ENCODE data around the gene TMPRSS2. TPM values are rescaled to one million over a fixed set of nuclear protein-coding genes. Genes with fewer than 3 reads are reported as not detected.

Gene TMPRSS2
- total RNA-seq, 2 experiments from 2014 or later = not detected

DNA sequence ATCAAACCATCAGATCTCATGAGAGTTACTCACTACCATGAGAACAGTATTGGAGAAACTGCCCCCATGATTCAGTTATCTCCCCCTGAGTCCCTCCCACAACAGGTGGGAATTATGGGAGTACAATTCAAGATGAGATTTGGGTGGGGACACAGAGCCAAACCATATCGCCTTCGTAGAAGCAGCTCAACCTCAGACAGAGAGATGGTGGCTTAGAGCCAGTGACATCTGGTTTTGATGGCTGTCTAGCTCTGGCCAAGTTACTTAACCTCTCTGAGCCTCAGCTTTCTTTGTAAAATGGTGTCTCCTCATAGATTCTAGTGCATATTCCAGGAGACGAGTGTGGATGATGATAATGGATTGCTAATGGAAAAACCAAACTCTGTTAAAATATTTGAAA lies 54.8 kb downstream of the TMPRSS2 start:
- H3K27ac Mint-ChIP-seq = no peak overlapping the region
- intact Hi-C loops (cut with micrococcal nuclease) = no loop called here
- no peak for DNase-seq
- ChIA-PET CTCF (interaction anchor here (2.0 kb wide), 1 partner anchor 170 kb away, joined by 6 read pairs; no protein-coding TSS in a partner anchor), POLR2A (no interaction called here)
- peaks cover 19% of the 10 kb centered on the region for H3K36me3 Mint-ChIP-seq
- H3K4me1 Mint-ChIP-seq (ENCODE audit: low read depth) = no peaks in the 10 kb centered on the region
- H3K4me3 Mint-ChIP-seq = no peak overlapping the region
- no peaks in the 10 kb centered on the region for H3K9me3 Mint-ChIP-seq
- H3K27me3 Mint-ChIP-seq = no peaks in the 10 kb centered on the region

DNA sequence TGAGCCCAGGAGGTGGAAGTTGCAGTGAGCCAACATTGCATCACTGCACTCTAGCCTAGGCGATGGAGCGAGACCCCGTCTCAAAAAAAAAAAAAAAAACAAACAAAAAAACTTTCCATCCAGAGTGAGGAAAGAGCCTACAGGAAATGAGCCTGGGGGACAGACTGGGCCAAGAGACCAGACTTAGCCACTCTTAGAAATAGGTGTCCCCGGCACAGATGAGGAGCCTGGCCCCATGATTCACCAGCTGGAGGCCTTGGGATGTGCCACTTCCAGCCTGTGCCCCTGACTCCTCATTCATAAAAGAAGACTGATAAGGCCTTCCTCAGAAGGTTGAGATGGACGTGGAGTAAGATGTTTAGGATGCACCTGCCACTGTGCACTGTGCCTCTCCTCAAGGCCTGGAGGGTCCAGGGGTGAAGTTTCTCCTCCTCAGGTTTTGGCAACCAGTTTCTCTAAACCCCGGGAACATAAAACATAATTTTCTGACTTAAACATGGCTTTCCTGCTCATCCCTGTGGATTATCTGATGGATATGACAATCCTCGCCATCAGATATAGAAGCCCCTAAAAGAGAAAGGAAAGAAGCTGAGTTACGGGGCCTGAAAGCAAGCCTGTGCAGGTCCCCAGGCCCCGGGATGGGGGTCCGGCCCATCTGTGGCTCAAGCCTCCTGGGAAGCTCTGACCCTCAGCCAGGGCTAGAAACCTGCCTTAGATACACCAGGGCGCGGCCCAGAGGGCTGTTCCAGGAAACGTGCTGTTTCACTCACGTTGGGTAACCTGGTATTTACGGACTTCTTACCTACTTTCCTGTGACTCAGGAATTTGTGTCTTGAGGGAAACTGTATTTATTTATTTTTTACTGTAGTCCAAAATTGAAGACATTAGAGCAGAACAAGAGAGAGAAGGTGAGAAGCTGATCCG lies 55.9 kb downstream of the TMPRSS2 start:
- Mint-ChIP-seq H3K4me3 (no peak overlapping the region), H3K9me3 (no peaks in the 10 kb centered on the region), H3K27me3 (no peaks in the 10 kb centered on the region), H3K27ac (no peak overlapping the region), H3K36me3 (peaks cover 22% of the 10 kb centered on the region), H3K4me1 (ENCODE audit: low read depth) (no peaks in the 10 kb centered on the region)
- ChIA-PET CTCF (interaction anchor here (1.1 to 2.0 kb wide), 2 partner anchors 9 to 169 kb away, joined by 3 to 6 read pairs; no protein-coding TSS in a partner anchor), POLR2A (no interaction called here)
- intact Hi-C loops (cut with micrococcal nuclease) = no loop called here
- DNase-seq = no peak

- ChIA-PET CTCF (interaction anchor here (2.0 kb wide), 1 partner anchor 166 kb away, joined by 9 read pairs; no protein-coding TSS in a partner anchor), POLR2A (no interaction called here)
- no peak overlapping the region for H3K27ac Mint-ChIP-seq
- H3K4me3 Mint-ChIP-seq = no peak overlapping the region
- intact Hi-C loops (cut with micrococcal nuclease) = no loop called here
- H3K4me1 Mint-ChIP-seq (ENCODE audit: low read depth) = no peaks in the 10 kb centered on the region
- no peaks in the 10 kb centered on the region for H3K27me3 Mint-ChIP-seq
- H3K9me3 Mint-ChIP-seq = no peaks in the 10 kb centered on the region
- H3K36me3 Mint-ChIP-seq = peaks cover 38% of the 10 kb centered on the region
- no peak for DNase-seq
Measured at GRCh38 chr21:41449613-41450012, 58.3 kb downstream of the TMPRSS2 start.

GRCh38 chr21:41447356-41447755 lies 60.6 kb downstream of the TMPRSS2 start:
- Mint-ChIP-seq H3K4me3 (no peak overlapping the region), H3K27ac (no peak overlapping the region)

DNA sequence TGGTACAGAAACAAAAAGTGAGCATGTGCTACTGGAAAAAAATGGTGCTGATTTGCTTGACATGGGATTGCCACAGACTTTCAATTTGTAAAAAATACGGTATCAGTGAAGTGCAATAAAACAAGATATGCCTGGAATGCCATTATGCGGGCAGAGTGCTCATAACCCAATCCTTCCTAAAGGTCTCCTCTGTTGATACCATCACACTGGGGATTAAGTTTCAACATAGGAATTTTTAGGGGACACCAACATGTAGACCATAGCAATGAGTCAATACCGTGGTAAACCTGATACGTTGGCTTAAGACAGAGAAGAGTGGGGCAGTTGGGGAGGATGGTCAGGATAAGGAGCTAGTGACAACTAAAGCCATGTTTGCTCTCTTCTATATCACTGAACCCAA lies 61.4 kb downstream of the TMPRSS2 start:
- Mint-ChIP-seq H3K9me3 (no peaks in the 10 kb centered on the region), H3K4me3 (no peak overlapping the region), H3K36me3 (peaks cover 49% of the 10 kb centered on the region), H3K27me3 (no peaks in the 10 kb centered on the region), H3K4me1 (ENCODE audit: low read depth) (no peaks in the 10 kb centered on the region), H3K27ac (no peak overlapping the region)
- DNase-seq = no peak
- CTCF ChIA-PET = interaction anchor here (1.3 kb wide), 1 partner anchor 163 kb away, joined by 3 read pairs; no protein-coding TSS in a partner anchor
- intact Hi-C loops (cut with micrococcal nuclease) = no loop called here
- POLR2A ChIA-PET = no interaction called here

More at GRCh38 chr21:41447356-41447755, 60.6 kb downstream of the TMPRSS2 start:
- Mint-ChIP-seq H3K27me3 (no peaks in the 10 kb centered on the region), H3K36me3 (peaks cover 45% of the 10 kb centered on the region), H3K4me1 (ENCODE audit: low read depth) (no peaks in the 10 kb centered on the region), H3K9me3 (no peaks in the 10 kb centered on the region)
- DNase-seq = no peak
- POLR2A ChIA-PET = no interaction called here
- CTCF ChIA-PET = no interaction called here
- intact Hi-C loops (cut with micrococcal nuclease) = no loop called here

DNA sequence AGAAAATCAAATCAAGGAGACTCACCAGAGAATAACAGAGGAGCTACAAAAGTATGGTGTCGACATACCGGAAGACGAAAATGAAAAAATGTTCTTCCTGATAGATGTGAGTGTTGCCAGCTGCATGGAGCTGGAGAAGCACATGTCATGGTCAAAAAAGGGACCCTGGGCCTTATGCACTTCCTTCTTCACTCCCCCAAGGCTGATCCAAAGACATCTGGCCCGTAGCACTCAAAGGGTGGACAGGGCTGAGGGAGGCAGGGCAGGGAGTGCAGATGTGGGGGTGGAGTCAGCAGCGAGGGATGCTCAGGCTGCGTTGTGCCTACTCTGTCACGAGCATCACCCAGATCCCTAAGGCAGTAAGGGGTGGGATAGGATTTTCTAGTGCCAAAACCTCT lies 62.5 kb downstream of the TMPRSS2 start:
- intact Hi-C loops (cut with micrococcal nuclease) = no loop called here
- Mint-ChIP-seq H3K4me3 (no peak overlapping the region), H3K27ac (no peak overlapping the region), H3K27me3 (no peaks in the 10 kb centered on the region), H3K36me3 (peaks cover 54% of the 10 kb centered on the region), H3K4me1 (ENCODE audit: low read depth) (no peaks in the 10 kb centered on the region), H3K9me3 (no peaks in the 10 kb centered on the region)
- no peak for DNase-seq
- ChIA-PET POLR2A (no interaction called here), CTCF (interaction anchor here (1.3 kb wide), 1 partner anchor 162 kb away, joined by 3 read pairs; no protein-coding TSS in a partner anchor)

DNA sequence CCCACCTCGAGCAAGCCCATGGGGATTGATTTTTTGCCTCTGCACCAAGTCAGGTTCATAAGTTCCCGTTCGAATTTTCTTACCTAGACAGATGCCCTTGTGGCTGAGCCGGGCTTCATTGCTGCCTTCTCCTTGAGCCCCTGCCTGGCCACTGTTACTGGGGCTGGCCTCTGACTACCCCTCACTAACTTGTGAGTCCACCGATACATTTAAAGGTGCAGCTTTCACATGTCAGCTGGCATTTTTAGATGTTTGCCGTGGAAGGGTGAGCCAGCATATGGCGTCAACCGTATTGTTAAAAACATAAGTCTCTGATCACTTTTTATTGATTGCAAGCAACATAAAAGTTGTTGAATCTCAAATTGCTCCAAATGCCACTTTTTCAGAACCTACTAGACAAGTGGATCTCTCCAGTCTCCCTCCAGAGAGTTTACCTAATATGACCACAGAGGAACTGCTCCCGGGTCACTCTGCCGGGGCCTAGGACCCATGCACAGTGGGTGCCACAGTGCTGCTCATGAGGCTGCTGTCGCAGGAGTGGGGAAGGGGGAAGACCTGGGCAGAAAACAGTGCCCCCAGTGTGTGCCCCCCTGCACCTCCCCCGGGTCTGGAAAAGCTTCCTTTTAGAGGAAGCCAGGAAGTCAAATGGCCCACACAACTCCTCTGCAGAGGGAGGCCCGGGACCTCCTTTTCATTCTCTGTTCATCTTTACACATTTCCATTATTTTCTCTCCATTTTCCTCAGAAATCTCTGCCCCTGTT lies 63.1 kb downstream of the TMPRSS2 start:
- CTCF ChIA-PET = no interaction called here
- intact Hi-C loops (cut with micrococcal nuclease) = no loop called here
- POLR2A ChIA-PET = no interaction called here
- peaks cover 54% of the 10 kb centered on the region for H3K36me3 Mint-ChIP-seq
- DNase-seq = no peak
- no peaks in the 10 kb centered on the region for H3K27me3 Mint-ChIP-seq
- no peaks in the 10 kb centered on the region for H3K4me1 Mint-ChIP-seq (ENCODE audit: low read depth)
- no peak overlapping the region for H3K27ac Mint-ChIP-seq
- H3K4me3 Mint-ChIP-seq = no peak overlapping the region
- H3K9me3 Mint-ChIP-seq = no peaks in the 10 kb centered on the region

DNA sequence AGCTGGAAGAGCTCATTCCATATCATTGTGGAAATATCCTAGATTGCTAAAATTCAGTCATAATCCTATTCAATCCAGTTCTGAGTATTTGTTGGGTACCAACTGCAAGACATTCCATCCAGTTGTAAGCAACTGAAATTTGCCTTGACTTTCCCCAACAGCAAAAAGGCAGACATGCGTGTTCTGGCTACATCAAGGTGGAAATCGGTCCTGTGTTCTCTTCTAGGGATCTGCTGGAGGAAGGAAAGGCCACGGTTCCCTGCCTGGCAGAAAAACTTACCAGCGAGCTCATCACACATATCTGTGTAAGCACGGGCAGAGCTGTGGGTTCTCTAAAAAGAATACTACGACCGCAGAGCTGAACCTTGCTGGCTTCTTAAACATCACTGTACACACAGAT lies 64.4 kb downstream of the TMPRSS2 start:
- H3K27me3 Mint-ChIP-seq = no peaks in the 10 kb centered on the region
- intact Hi-C loops (cut with micrococcal nuclease) = no loop called here
- H3K27ac Mint-ChIP-seq = no peak overlapping the region
- no peak for DNase-seq
- H3K4me3 Mint-ChIP-seq = no peak overlapping the region
- H3K9me3 Mint-ChIP-seq = no peaks in the 10 kb centered on the region
- no peaks in the 10 kb centered on the region for H3K4me1 Mint-ChIP-seq (ENCODE audit: low read depth)
- CTCF ChIA-PET = interaction anchor here (0.9 kb wide), 1 partner anchor 9 kb away, joined by 3 read pairs; no protein-coding TSS in a partner anchor
- POLR2A ChIA-PET = no interaction called here
- peaks cover 54% of the 10 kb centered on the region for H3K36me3 Mint-ChIP-seq

DNA sequence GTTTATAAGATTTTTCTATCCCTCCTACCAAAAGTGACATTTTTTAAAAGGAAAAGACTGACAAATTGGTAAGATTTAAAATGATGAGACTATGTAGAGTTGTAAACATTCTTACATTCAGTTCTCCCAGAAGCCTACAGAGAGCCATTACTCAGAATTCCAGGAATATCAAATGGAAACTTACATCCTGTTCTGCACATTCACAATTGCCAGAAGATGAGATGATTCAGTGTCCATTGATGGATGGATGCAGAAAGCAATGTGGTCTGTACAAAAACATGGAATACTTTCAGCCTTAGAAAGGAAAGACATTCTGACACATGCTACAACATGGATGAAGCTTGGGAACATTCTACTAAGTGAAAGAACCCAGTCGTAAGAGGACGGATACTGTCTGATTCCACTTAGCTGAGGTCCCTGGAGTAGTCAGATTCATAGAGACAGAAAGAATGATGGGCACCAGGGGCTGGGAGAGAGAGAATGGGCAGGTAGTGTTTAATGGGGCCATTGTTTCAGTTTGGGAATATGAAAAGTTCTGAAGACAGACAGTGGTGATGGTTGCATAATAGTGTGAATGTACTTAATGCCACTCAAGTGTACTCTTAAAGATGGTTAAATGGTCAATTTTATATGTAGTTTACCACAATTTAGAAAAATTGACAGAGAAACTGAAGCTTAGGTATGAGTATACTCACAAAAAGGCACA lies 65.3 kb downstream of the TMPRSS2 start:
- no peak for DNase-seq
- no peaks in the 10 kb centered on the region for H3K9me3 Mint-ChIP-seq
- H3K36me3 Mint-ChIP-seq = peaks cover 57% of the 10 kb centered on the region
- intact Hi-C loops (cut with micrococcal nuclease) = no loop called here
- no peaks in the 10 kb centered on the region for H3K27me3 Mint-ChIP-seq
- no peak overlapping the region for H3K27ac Mint-ChIP-seq
- POLR2A ChIA-PET = no interaction called here
- CTCF ChIA-PET = interaction anchor here (0.9 kb wide), 1 partner anchor 10 kb away, joined by 3 read pairs; no protein-coding TSS in a partner anchor
- no peak overlapping the region for H3K4me3 Mint-ChIP-seq
- peaks cover 2% of the 10 kb centered on the region for H3K4me1 Mint-ChIP-seq (ENCODE audit: low read depth)

- H3K27me3 Mint-ChIP-seq = no peaks in the 10 kb centered on the region
- CTCF ChIA-PET = no interaction called here
- peaks cover 55% of the 10 kb centered on the region for H3K36me3 Mint-ChIP-seq
- no peak overlapping the region for H3K27ac Mint-ChIP-seq
- DNase-seq = no peak
- H3K9me3 Mint-ChIP-seq = no peaks in the 10 kb centered on the region
- POLR2A ChIA-PET = no interaction called here
- intact Hi-C loops (cut with micrococcal nuclease) = no loop called here
- peaks cover 2% of the 10 kb centered on the region for H3K4me1 Mint-ChIP-seq (ENCODE audit: low read depth)
- no peak overlapping the region for H3K4me3 Mint-ChIP-seq
Measured at GRCh38 chr21:41441546-41441945, 66.4 kb downstream of the TMPRSS2 start.

- H3K27ac Mint-ChIP-seq = no peak overlapping the region
- intact Hi-C loops (cut with micrococcal nuclease) = no loop called here
- peaks cover 2% of the 10 kb centered on the region for H3K4me1 Mint-ChIP-seq (ENCODE audit: low read depth)
- H3K9me3 Mint-ChIP-seq = peaks cover 12% of the 10 kb centered on the region
- CTCF ChIA-PET = no interaction called here
- H3K36me3 Mint-ChIP-seq = peaks cover 61% of the 10 kb centered on the region
- POLR2A ChIA-PET = no interaction called here
- H3K4me3 Mint-ChIP-seq = no peak overlapping the region
- no peak for DNase-seq
- no peaks in the 10 kb centered on the region for H3K27me3 Mint-ChIP-seq
Measured at GRCh38 chr21:41439248-41439647, 68.7 kb downstream of the TMPRSS2 start.
